Measurements from ENCODE around the gene CFAP99. TPM values are rescaled to one million over a fixed set of nuclear protein-coding genes. Genes with fewer than 3 reads are reported as not detected.

Gene CFAP99
- total and polyA plus RNA-seq, 2 donors (not counting 1 experiment from before 2014, with no cell fraction given), result not detected

DNA sequence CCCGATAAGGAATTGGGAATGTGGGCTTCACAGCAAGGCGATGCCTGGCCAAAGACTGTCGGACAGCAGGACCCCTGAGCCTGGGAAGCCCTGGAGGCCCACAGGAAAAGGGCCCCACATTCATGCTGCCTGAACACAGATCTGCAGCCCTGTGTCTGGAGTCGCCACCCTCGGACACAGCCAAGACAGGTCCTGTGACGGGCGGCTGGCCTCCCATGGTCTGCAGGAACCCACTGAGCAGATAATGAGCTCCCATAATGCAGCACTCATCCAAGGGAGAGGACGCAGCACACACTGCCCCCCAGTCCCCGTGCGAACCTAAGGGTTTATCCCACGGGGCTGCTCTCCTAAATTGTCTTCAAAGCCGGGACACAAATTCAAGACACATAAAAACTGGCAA, 30.9 kb upstream of the CFAP99 start:
- POLR2A ChIA-PET, result no interaction called here
- ATAC-seq (ENCODE audit: low read depth) (no peak), DNase-seq (no peak)
- peaks cover 32% of the 10 kb centered on the region for H3K4me1 Mint-ChIP-seq
- H3K27me3 ChIP-seq (replicated peaks in 1 of 4; ENCODE audit: control extremely low read depth in 1 of 4, control insufficient read depth in 3 of 4, insufficient read depth in 4 of 4, low read length in 3 of 4), result peaks cover 0 to 30% (median 8%) of the 10 kb centered on the region in 4 experiments
- H3K36me3 ChIP-seq (replicated peaks in 1 of 2; ENCODE audit: control extremely low read depth in 1 of 2, control insufficient read depth in 1 of 2, extremely low read depth in 1 of 2, insufficient read depth in 2 of 2, low read length in 1 of 2), result no peaks in the 10 kb centered on the region
- H3K4me2 ChIP-seq (replicated peaks; ENCODE audit: low read depth, low read length, poor library complexity, severe bottlenecking), result no peak overlapping the region
- H2AFZ ChIP-seq (ENCODE audit: insufficient read depth, low read depth, low read length, poor library complexity, severe bottlenecking), result no peak overlapping the region
- H3K4me3 ChIP-seq (ENCODE audit: control extremely low read depth in 1 of 5, extremely low read depth in 1 of 5, insufficient read depth in 1 of 5, low read depth in 2 of 5, low read length in 4 of 5), result no peak overlapping the region
- no peaks in the 10 kb centered on the region for H4K20me1 ChIP-seq (ENCODE audit: control insufficient read depth, insufficient read depth, low read length, poor library complexity, severe bottlenecking)
- TF ChIP-seq, protein P1, sequence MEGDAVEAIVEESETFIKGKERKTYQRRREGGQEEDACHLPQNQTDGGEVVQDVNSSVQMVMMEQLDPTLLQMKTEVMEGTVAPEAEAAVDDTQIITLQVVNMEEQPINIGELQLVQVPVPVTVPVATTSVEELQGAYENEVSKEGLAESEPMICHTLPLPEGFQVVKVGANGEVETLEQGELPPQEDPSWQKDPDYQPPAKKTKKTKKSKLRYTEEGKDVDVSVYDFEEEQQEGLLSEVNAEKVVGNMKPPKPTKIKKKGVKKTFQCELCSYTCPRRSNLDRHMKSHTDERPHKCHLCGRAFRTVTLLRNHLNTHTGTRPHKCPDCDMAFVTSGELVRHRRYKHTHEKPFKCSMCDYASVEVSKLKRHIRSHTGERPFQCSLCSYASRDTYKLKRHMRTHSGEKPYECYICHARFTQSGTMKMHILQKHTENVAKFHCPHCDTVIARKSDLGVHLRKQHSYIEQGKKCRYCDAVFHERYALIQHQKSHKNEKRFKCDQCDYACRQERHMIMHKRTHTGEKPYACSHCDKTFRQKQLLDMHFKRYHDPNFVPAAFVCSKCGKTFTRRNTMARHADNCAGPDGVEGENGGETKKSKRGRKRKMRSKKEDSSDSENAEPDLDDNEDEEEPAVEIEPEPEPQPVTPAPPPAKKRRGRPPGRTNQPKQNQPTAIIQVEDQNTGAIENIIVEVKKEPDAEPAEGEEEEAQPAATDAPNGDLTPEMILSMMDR (IDR thresholded peaks at IDR 0.05), result no peak
- TF ChIP-seq EZH2 (IDR thresholded peaks at IDR 0.05; ENCODE audit: borderline replicate concordance, insufficient read depth, low read depth, low read length, poor library complexity, severe bottlenecking), result no peak
- H3K9me3 ChIP-seq (ENCODE audit: control extremely low read depth in 1 of 3, control insufficient read depth in 2 of 3, insufficient read depth in 1 of 3, low read length in 2 of 3), result no peaks in the 10 kb centered on the region
- no peaks in the 10 kb centered on the region for H3K79me2 ChIP-seq (ENCODE audit: control insufficient read depth, insufficient read depth, low read length)
- H3K9ac ChIP-seq (ENCODE audit: low read length), result no peak overlapping the region
- H3K27ac ChIP-seq (ENCODE audit: low read length in 2 of 2), result no peak overlapping the region
- no peak overlapping the region for H3K4me3 Mint-ChIP-seq
- H3K27ac Mint-ChIP-seq, result no peak overlapping the region
- WGBS (ENCODE audit: insufficient coverage), result 92% methylated on average over 12 of the region's 12 CpGs
- H3K27me3 Mint-ChIP-seq, result peaks cover 7% of the 10 kb centered on the region
- peaks cover 7 to 12% of the 10 kb centered on the region in 2 donors for H3K4me1 ChIP-seq (ENCODE audit: control insufficient read depth in 2 of 2, insufficient read depth in 2 of 2, low read length in 2 of 2)
- intact Hi-C loops (cut with micrococcal nuclease), result no loop called here
- CTCF ChIA-PET, result no interaction called here
- no peaks in the 10 kb centered on the region for H3K9me3 Mint-ChIP-seq (ENCODE audit: insufficient read depth)

DNA sequence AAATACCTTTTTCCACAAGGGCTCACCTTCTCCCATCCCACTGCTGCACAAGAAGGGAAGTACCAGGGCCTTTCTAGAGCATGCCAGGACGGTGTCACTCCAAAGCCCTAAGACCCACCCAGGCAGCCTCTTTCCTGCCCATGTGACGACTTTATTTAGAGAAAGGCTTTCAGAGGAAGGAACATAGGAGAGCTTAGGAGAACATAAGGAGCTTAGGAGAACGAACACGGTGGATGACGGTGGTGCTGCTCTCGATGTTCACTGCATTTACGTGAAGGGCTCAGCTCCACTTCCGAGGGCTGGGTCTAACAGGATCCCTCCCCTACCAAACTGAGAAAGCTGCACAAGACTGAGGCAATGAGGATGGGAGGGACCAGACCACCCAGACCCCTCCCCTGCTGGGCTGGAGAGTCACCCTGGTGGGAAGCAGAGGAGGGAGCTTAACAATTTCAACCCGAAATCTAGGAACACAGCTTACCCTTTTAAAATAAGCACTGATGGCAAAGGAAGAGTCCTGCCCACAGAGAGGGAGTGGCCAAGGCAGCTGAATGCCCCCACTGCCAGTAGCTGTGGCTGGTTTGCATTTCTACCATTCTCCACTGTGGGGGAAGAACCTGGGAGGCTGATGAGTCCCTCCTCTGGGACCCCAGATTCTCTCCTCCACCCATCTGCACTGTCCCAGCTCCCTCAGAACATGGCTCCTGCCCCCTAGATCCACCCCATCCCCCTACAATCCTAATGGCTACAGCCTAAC, 30.1 kb upstream of the CFAP99 start:
- Mint-ChIP-seq H3K4me3 (no peak overlapping the region), H3K9me3 (ENCODE audit: insufficient read depth) (no peaks in the 10 kb centered on the region), H3K4me1 (peaks cover 32% of the 10 kb centered on the region), H3K27me3 (peaks cover 7% of the 10 kb centered on the region), H3K27ac (no peak overlapping the region)
- no peak overlapping the region for H3K4me2 ChIP-seq (replicated peaks; ENCODE audit: low read depth, low read length, poor library complexity, severe bottlenecking)
- H3K4me1 ChIP-seq (ENCODE audit: control insufficient read depth in 2 of 2, insufficient read depth in 2 of 2, low read length in 2 of 2), result peaks cover 14 to 18% of the 10 kb centered on the region in 2 donors
- no peak overlapping the region for H3K27ac ChIP-seq (ENCODE audit: low read length in 2 of 2)
- ChIA-PET POLR2A (interaction anchor here (0.6 kb wide), 1 partner anchor 10 kb away, joined by 3 read pairs; no protein-coding TSS in a partner anchor), CTCF (interaction anchor here (1.3 kb wide), 1 partner anchor 53 kb away, joined by 3 read pairs; no protein-coding TSS in a partner anchor)
- TF ChIP-seq, protein P1 (IDR thresholded peaks at IDR 0.05), result no peak
- TF ChIP-seq EZH2 (IDR thresholded peaks at IDR 0.05; ENCODE audit: borderline replicate concordance, insufficient read depth, low read depth, low read length, poor library complexity, severe bottlenecking), result no peak
- H4K20me1 ChIP-seq (ENCODE audit: control insufficient read depth, insufficient read depth, low read length, poor library complexity, severe bottlenecking), result no peaks in the 10 kb centered on the region
- no peak for DNase-seq
- H3K9ac ChIP-seq (ENCODE audit: low read length), result no peak overlapping the region
- 75% methylated on average over 2 of the region's 9 CpGs for WGBS (ENCODE audit: insufficient coverage)
- H3K27me3 ChIP-seq (replicated peaks in 1 of 4; ENCODE audit: control extremely low read depth in 1 of 4, control insufficient read depth in 3 of 4, insufficient read depth in 4 of 4, low read length in 3 of 4), result peaks cover 0 to 30% (median 8%) of the 10 kb centered on the region in 4 experiments
- no peak for ATAC-seq (ENCODE audit: low read depth)
- no peak overlapping the region for H2AFZ ChIP-seq (ENCODE audit: insufficient read depth, low read depth, low read length, poor library complexity, severe bottlenecking)
- intact Hi-C loops (cut with micrococcal nuclease), result no loop called here
- H3K4me3 ChIP-seq (ENCODE audit: control extremely low read depth in 1 of 5, extremely low read depth in 1 of 5, insufficient read depth in 1 of 5, low read depth in 2 of 5, low read length in 4 of 5), result no peak overlapping the region
- no peaks in the 10 kb centered on the region for H3K36me3 ChIP-seq (replicated peaks in 1 of 2; ENCODE audit: control extremely low read depth in 1 of 2, control insufficient read depth in 1 of 2, extremely low read depth in 1 of 2, insufficient read depth in 2 of 2, low read length in 1 of 2)
- H3K79me2 ChIP-seq (ENCODE audit: control insufficient read depth, insufficient read depth, low read length), result no peaks in the 10 kb centered on the region
- no peaks in the 10 kb centered on the region for H3K9me3 ChIP-seq (ENCODE audit: control extremely low read depth in 1 of 3, control insufficient read depth in 2 of 3, insufficient read depth in 1 of 3, low read length in 2 of 3)

Data from B cell (primary cell).